ENCODE data around the gene FKRP. TPM values are rescaled to one million over a fixed set of nuclear protein-coding genes. Genes with fewer than 3 reads are reported as not detected.
A peak's percentile ranks its signal among the peaks of the same experiment; 100 is the strongest.

Gene FKRP
- total and polyA plus RNA-seq, 2 of the 13 experiments (the other 11 are each of a cell fraction or from before 2014, with no cell fraction given) = 7.3 to 9.8 TPM

DNA sequence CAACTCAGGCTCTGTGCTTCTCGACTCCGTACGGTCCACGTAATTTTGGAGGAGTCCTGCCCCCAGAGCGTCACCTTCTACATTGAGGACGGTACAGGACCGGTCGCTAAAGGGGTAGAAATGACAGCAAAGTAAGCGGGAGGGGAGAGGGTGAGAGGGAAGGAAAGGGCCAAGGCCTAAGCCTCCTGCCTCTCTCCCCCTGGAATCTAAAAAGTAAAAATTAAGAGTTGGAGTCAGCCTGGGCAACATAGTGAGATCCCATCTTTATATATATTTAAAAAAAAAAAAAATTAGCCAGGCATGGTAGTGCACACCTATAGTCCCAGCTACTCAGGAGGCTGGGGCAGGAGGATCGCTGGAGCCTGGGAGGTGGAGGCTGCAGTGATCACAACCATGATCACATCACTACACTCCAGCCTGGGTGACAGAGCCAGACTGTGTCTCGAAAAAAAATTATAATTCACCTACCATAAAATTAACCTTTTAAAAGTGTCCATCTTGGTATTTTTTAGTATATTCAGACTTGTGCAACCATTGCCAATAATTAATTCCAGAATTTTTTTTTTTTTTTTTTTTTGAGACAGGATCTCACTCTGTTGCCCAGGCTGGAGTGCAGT, 29.9 kb downstream of the FKRP start:
- BruUV-seq (replicated peaks) = no TSS peak
- Histone ChIP-seq H3K27me3 (ENCODE audit: control insufficient read depth in 1 of 2, insufficient read depth in 2 of 2, low read length in 2 of 2) (no peaks in the 10 kb centered on the region), H3K9ac (ENCODE audit: insufficient read depth, low read depth, low read length) (no peak overlapping the region), H3K79me2 (ENCODE audit: insufficient read depth, low read length) (peaks cover 4% of the 10 kb centered on the region), H3K9me3 (ENCODE audit: low read length) (no peaks in the 10 kb centered on the region), H3K4me3 (replicated peaks in 1 of 3; ENCODE audit: insufficient read depth in 1 of 3, low read depth in 2 of 3, low read length in 3 of 3) (no peak overlapping the region), H3K27ac (ENCODE audit: extremely low read length, insufficient read depth, low read length) (no peak overlapping the region), H4K20me1 (ENCODE audit: insufficient read depth, low read length) (peaks cover 32% of the 10 kb centered on the region; the same call in 1 of the 2 replicates), H3K4me1 (ENCODE audit: insufficient read depth, low read length) (peaks cover 23% of the 10 kb centered on the region), H2AFZ (ENCODE audit: low read length) (no peak overlapping the region), H3K36me3 (replicated peaks in 1 of 2; ENCODE audit: control insufficient read depth in 1 of 2, insufficient read depth in 2 of 2, low read length in 2 of 2) (peaks cover 30 to 44% of the 10 kb centered on the region in 2 experiments), H3K4me2 (ENCODE audit: low read depth, low read length) (no peak overlapping the region)
- intact Hi-C loops (cut with micrococcal nuclease; ENCODE audit: unreplicated experiment) = no loop called here
- CTCF ChIA-PET (ENCODE audit: low intra/inter-chr PET ratio, low total read pairs) = no interaction called here
- TF ChIP-seq RBFOX2 (IDR thresholded peaks at IDR 0.05; ENCODE audit: low read depth, low read length) = peak; percentile 13; the same call in 1 of the 2 replicates
- TF ChIP-seq ZC3H4 (CRISPR knock-in tag; IDR thresholded peaks at IDR 0.05; ENCODE audit: borderline replicate concordance) = no peak
- peak; percentile 86 for TF ChIP-seq ZNF770 (CRISPR knock-in tag; IDR thresholded peaks at IDR 0.05)
- FAIRE-seq (no peak), ATAC-seq (no peak), DNase-seq (ENCODE audit: low spot score) (no peak)
- in situ Hi-C loops (cut with HindIII; ENCODE audit: extremely low pct_ligation_motif_present, low pct_unique_long_range_greater_than_20kb) = no loop called here
- 98% methylated on average over 11 of the region's 11 CpGs for WGBS (ENCODE audit: low lambda C conversion rate)
- POLR2A ChIA-PET = interaction anchor here (1.2 to 1.3 kb wide), 2 partner anchors 9 to 12 kb away, joined by 3 to 5 read pairs; no protein-coding TSS in a partner anchor
